Liver (tissue), 9 donors: ENCODE results near the gene RPS6KA4. TPM values are rescaled to one million over a fixed set of nuclear protein-coding genes. Genes with fewer than 3 reads are reported as not detected.

Source experiments
- DNase-seq: peaks from one replicate; pipeline ENCODE4 v3.0.0-alpha.2; 2017; ENCODE audit warnings: low spot score
- H3K27ac ChIP-seq, 2 donors: one replicate each; pipeline ENCODE4 v1.7.0; 2013; ENCODE audit warnings: inconsistent platforms in 2 of 2, low read length in 2 of 2, control low read depth in 1 of 2, low read depth in 1 of 2, mild to moderate bottlenecking in 1 of 2
- H3K27me3 ChIP-seq, 4 donors: one replicate each; pipeline versions ENCODE4 v1.6.1 to v1.7.0; 2013; ENCODE audit warnings: low read length in 3 of 4, inconsistent platforms in 1 of 4, mild to moderate bottlenecking in 1 of 4, moderate library complexity in 1 of 4; ENCODE audit not compliant: control insufficient read depth in 4 of 4, insufficient read depth in 4 of 4
- H3K36me3 ChIP-seq, 4 donors: one replicate each; pipeline versions ENCODE4 v1.6.1 to v1.7.0; 2013; ENCODE audit warnings: low read length in 3 of 4, mild to moderate bottlenecking in 3 of 4, low read depth in 1 of 4, moderate library complexity in 1 of 4; ENCODE audit not compliant: control insufficient read depth in 4 of 4, insufficient read depth in 3 of 4
- H3K4me1 ChIP-seq, 4 donors: one replicate each; pipeline versions ENCODE4 v1.6.1 to v1.7.0; 2013; ENCODE audit warnings: low read length in 3 of 4, mild to moderate bottlenecking in 3 of 4, moderate library complexity in 1 of 4; ENCODE audit not compliant: control insufficient read depth in 4 of 4, insufficient read depth in 4 of 4
- H3K4me3 ChIP-seq, 3 donors: one replicate each; pipeline versions ENCODE4 v1.6.1 to v1.7.0; 2013; ENCODE audit warnings: low read length in 3 of 3, control low read depth in 1 of 3, low read depth in 1 of 3, mild to moderate bottlenecking in 1 of 3
- H3K9ac ChIP-seq, 2 donors: one replicate each; pipeline ENCODE4 v1.7.0; 2013; ENCODE audit warnings: low read length in 2 of 2, mild to moderate bottlenecking in 2 of 2, moderate library complexity in 2 of 2, control low read depth in 1 of 2, low read depth in 1 of 2
- H3K9me3 ChIP-seq, 4 donors: one replicate each; pipeline versions ENCODE4 v1.6.1 to v1.7.0; 2013; ENCODE audit warnings: low read length in 3 of 4; ENCODE audit not compliant: control insufficient read depth in 4 of 4
- ATF3 ChIP-seq: IDR thresholded peaks from 2 replicates; pipeline ENCODE4 v1.6.1; 2016; ENCODE audit warnings: antibody characterized with exemption
- EGR1 ChIP-seq, 2 donors: IDR thresholded peaks; 2 replicates each; pipeline ENCODE4 v1.6.1; 2016 to 2018; ENCODE audit warnings: antibody characterized with exemption in 2 of 2, low read depth in 2 of 2
- FOXA1 ChIP-seq: IDR thresholded peaks from 2 replicates; pipeline ENCODE4 v1.6.1; 2016; ENCODE audit warnings: antibody characterized with exemption
- FOXA2 ChIP-seq: IDR thresholded peaks from 2 replicates; pipeline ENCODE4 v1.6.1; 2016; ENCODE audit warnings: antibody characterized with exemption
- GABPA ChIP-seq, 2 donors: IDR thresholded peaks in 1 of 2; conservative IDR thresholded peaks in 1 of 2; 2 replicates each; pipeline ENCODE4 v1.6.1; 2016; ENCODE audit warnings: antibody characterized with exemption in 2 of 2, mild to moderate bottlenecking in 1 of 2, moderate library complexity in 1 of 2
- HNF4G ChIP-seq: IDR thresholded peaks from 2 replicates; pipeline ENCODE4 v1.6.1; 2016; ENCODE audit warnings: antibody characterized with exemption
- JUND ChIP-seq, 2 donors: IDR thresholded peaks; 2 replicates each; pipeline ENCODE4 v1.6.1; 2016; ENCODE audit warnings: antibody characterized with exemption in 2 of 2
- MAX ChIP-seq: IDR thresholded peaks from 2 replicates; pipeline ENCODE4 v1.6.1; 2016; ENCODE audit warnings: antibody characterized with exemption
- RAD21 ChIP-seq, 2 donors: IDR thresholded peaks; 2 replicates each; pipeline ENCODE4 v1.6.1; 2016; ENCODE audit warnings: antibody characterized with exemption in 2 of 2, mild to moderate bottlenecking in 2 of 2
- REST ChIP-seq: IDR thresholded peaks from 2 replicates; pipeline ENCODE4 v1.6.1; 2016; ENCODE audit warnings: antibody characterized with exemption, mild to moderate bottlenecking
- RXRA ChIP-seq, 2 donors: IDR thresholded peaks; 2 replicates each; pipeline ENCODE4 v1.6.1; 2017 to 2018; ENCODE audit warnings: antibody characterized with exemption in 2 of 2, mild to moderate bottlenecking in 1 of 2
- SP1 ChIP-seq: IDR thresholded peaks from 2 replicates; pipeline ENCODE4 v1.6.1; 2018; ENCODE audit warnings: antibody characterized with exemption, mild to moderate bottlenecking
- TAF1 ChIP-seq: conservative IDR thresholded peaks from 2 replicates; pipeline ENCODE4 v1.6.1; 2016; ENCODE audit warnings: antibody characterized with exemption, mild to moderate bottlenecking
- YY1 ChIP-seq: IDR thresholded peaks from 2 replicates; pipeline ENCODE4 v1.6.1; 2016; ENCODE audit warnings: antibody characterized with exemption, mild to moderate bottlenecking
- WGBS: extraction: QIAGEN DNeasy Blood & Tissue Kit; methylation state at CpG from one replicate; pipeline ENCODE4 v1.1.7; 2013; 5-methylcytosine and 5-hydroxymethylcytosine counted together
- polyA plus RNA-seq, 2 donors: library from polyadenylated mRNA; stranded (reverse) in 1 of 2; unstranded in 1 of 2; fragments of 200-250 nt in 1 of 2; fragments of >200 nt in 1 of 2; fragmentation: Nextera tagmentation in 1 of 2; extraction: Ambion mirVana in 1 of 2; gene quantifications; one replicate each; pipeline versions ENCODE4 v1.2.1 to v1.2.3, GENCODE V29; 2013 to 2015
- total RNA-seq, 2 donors: library from RNA; depleted of rRNA; stranded (reverse); fragments of >200 nt; gene quantifications; one replicate each; pipeline ENCODE4 v1.2.3, GENCODE V29; 2014
- donor health status: healthy.
- donor health status: healthy.
- donor health status: healthy.
- donor health status: healthy.
- donor health status: healthy.

Gene RPS6KA4
- total and polyA plus RNA-seq, 4 donors, result 2.0 to 13.5 (median 10.0) TPM

GRCh38 chr11:64333556-64333955, 25.4 kb upstream of the RPS6KA4 start:
- no peak overlapping the region for H3K4me3 ChIP-seq
- no peak overlapping the region for H3K27ac ChIP-seq
- H3K4me1 ChIP-seq, result peaks cover 0 to 4% (median 0%) of the 10 kb centered on the region in 4 donors
- H3K9me3 ChIP-seq, result no peaks in the 10 kb centered on the region
- H3K36me3 ChIP-seq, result no peaks in the 10 kb centered on the region
- TF ChIP-seq JUND (IDR thresholded peaks at IDR 0.05) (no peak), FOXA2 (no peak), TAF1 (no peak), EGR1 (IDR thresholded peaks at IDR 0.05; ENCODE audit: low read depth in 2 of 2) (no peak), FOXA1 (no peak), YY1 (no peak), SP1 (no peak), REST (no peak), GABPA (IDR thresholded peaks at IDR 0.05 in 1 of 2, conservative IDR thresholded peaks at IDR 0.05 in 1 of 2) (no peak), RAD21 (IDR thresholded peaks at IDR 0.05) (no peak), HNF4G (no peak)
- H3K9ac ChIP-seq, result no peak overlapping the region
- H3K27me3 ChIP-seq, result no peaks in the 10 kb centered on the region
- no peak for DNase-seq
- WGBS, result 92% methylated on average over 8 of the region's 8 CpGs

GRCh38 chr11:64334764-64335735, 23.9 kb upstream of the RPS6KA4 start:
- 74% methylated on average over 13 of the region's 13 CpGs for WGBS

More at GRCh38 chr11:64334764-64335735, 23.9 kb upstream of the RPS6KA4 start:
- Histone ChIP-seq H3K27ac (no peak overlapping the region), H3K9me3 (no peaks in the 10 kb centered on the region), H3K4me3 (no peak overlapping the region), H3K27me3 (no peaks in the 10 kb centered on the region), H3K4me1 (peaks cover 0 to 4% (median 0%) of the 10 kb centered on the region in 4 donors), H3K36me3 (no peaks in the 10 kb centered on the region), H3K9ac (no peak overlapping the region)
- DNase-seq, result peak; percentile 77
- TF ChIP-seq MAX (no peak), EGR1 (IDR thresholded peaks at IDR 0.05; ENCODE audit: low read depth in 2 of 2) (no peak), TAF1 (no peak), RXRA (IDR thresholded peaks at IDR 0.05) (no peak), FOXA1 (no peak), ATF3 (no peak), RAD21 (IDR thresholded peaks at IDR 0.05) (no peak)
